Stomach (tissue), 4 donors: ENCODE measurements around the gene KCNG4.

Experiments
- POLR2AphosphoS5 ChIP-seq, 3 donors: sonication (generic); formaldehyde crosslinking; IDR thresholded peaks; one replicate each; pipeline ENCODE4 v1.6.1; 2016; ENCODE audit warnings: antibody characterized with exemption in 3 of 3
- TF ChIP-seq, protein P1 (sequence below), 7 experiments: fragments of 450-650 bp in 4 of 7; fragments of 200-600 bp in 3 of 7; sonication (generic) in 3 of 7; IDR thresholded peaks; one replicate each; pipeline ENCODE4 v1.5.1; 2016 to 2019; ENCODE audit warnings: antibody characterized with exemption in 7 of 7, control low read depth in 2 of 7, mild to moderate bottlenecking in 1 of 7

- TF ChIP-seq, protein P1, sequence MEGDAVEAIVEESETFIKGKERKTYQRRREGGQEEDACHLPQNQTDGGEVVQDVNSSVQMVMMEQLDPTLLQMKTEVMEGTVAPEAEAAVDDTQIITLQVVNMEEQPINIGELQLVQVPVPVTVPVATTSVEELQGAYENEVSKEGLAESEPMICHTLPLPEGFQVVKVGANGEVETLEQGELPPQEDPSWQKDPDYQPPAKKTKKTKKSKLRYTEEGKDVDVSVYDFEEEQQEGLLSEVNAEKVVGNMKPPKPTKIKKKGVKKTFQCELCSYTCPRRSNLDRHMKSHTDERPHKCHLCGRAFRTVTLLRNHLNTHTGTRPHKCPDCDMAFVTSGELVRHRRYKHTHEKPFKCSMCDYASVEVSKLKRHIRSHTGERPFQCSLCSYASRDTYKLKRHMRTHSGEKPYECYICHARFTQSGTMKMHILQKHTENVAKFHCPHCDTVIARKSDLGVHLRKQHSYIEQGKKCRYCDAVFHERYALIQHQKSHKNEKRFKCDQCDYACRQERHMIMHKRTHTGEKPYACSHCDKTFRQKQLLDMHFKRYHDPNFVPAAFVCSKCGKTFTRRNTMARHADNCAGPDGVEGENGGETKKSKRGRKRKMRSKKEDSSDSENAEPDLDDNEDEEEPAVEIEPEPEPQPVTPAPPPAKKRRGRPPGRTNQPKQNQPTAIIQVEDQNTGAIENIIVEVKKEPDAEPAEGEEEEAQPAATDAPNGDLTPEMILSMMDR (IDR thresholded peaks at IDR 0.05): no peak
- TF ChIP-seq POLR2AphosphoS5 (IDR thresholded peaks at IDR 0.05): no peak
These were observed 30.7 kb upstream of the KCNG4 start for GRCh38 chr16:84270531-84270930.
